Right atrium auricular region (tissue), 2 donors: ENCODE data around the gene MEX3D. TPM values are rescaled to one million over a fixed set of nuclear protein-coding genes. Genes with fewer than 3 reads are reported as not detected.

Source experiments
- DNase-seq: peaks from one replicate; pipeline ENCODE4 v3.0.0-alpha.2; 2019; ENCODE audit warnings: low spot score
- H3K27ac ChIP-seq, 2 donors: fragments of 200-600 bp; sonication (generic); 1 replicate in 1 of 2; 2 replicates in 1 of 2; pipeline ENCODE4 v1.5.1; 2016 to 2019
- H3K27me3 ChIP-seq, 2 donors: fragments of 200-600 bp; sonication (generic); one replicate each; pipeline versions ENCODE4 v1.5.1 to v1.6.0; 2017 to 2019
- H3K36me3 ChIP-seq: fragments of 200-600 bp; sonication (generic); one replicate; pipeline ENCODE4 v1.5.1; 2016
- H3K4me1 ChIP-seq, 2 donors: fragments of 200-600 bp; sonication (generic); one replicate each; pipeline versions ENCODE4 v1.5.1 to v1.6.0; 2017 to 2019
- H3K4me3 ChIP-seq, 2 donors: fragments of 200-600 bp; sonication (generic); 1 replicate in 1 of 2; 2 replicates in 1 of 2; pipeline ENCODE4 v1.5.1; 2017 to 2019; ENCODE audit warnings: mild to moderate bottlenecking in 1 of 2, moderate library complexity in 1 of 2
- H3K9me3 ChIP-seq, 2 donors: fragments of 200-600 bp; sonication (generic); one replicate each; pipeline ENCODE4 v1.5.1; 2019
- CTCF ChIP-seq, 2 donors: fragments of 200-600 bp; sonication (generic); IDR thresholded peaks; one replicate each; pipeline ENCODE4 v1.5.1; 2019; ENCODE audit warnings: antibody characterized with exemption in 2 of 2
- total RNA-seq, 2 donors: library from RNA; depleted of rRNA; stranded (reverse); fragments of >200 nt; gene quantifications; one replicate each; pipeline ENCODE4 v1.1.0, GENCODE V29; 2016

The MEX3D gene
- total RNA-seq, 2 donors from 2014 or later, result 7.5 to 17.0 TPM

GRCh38 chr19:1592024-1592754 lies 24.1 kb upstream of the MEX3D start:
- H3K27me3 ChIP-seq, result no peaks in the 10 kb centered on the region
- peak overlapping the region; percentile 79 to 87 for H3K4me3 ChIP-seq
- peak overlapping the region; percentile 86 to 96 for H3K27ac ChIP-seq
- H3K4me1 ChIP-seq, result peaks cover 0 to 34% of the 10 kb centered on the region in 2 donors
- H3K9me3 ChIP-seq, result no peaks in the 10 kb centered on the region
- no peak for TF ChIP-seq CTCF (IDR thresholded peaks at IDR 0.05)
- peak; percentile 82 for DNase-seq
- H3K36me3 ChIP-seq, result peaks cover 11% of the 10 kb centered on the region

- no peak for TF ChIP-seq CTCF (IDR thresholded peaks at IDR 0.05)
These were observed 23.4 kb upstream of the MEX3D start for GRCh38 chr19:1591421-1592023.

GRCh38 chr19:1590641-1591397 lies 22.7 kb upstream of the MEX3D start:
- Histone ChIP-seq H3K36me3 (no peaks in the 10 kb centered on the region), H3K4me1 (peaks cover 0 to 34% of the 10 kb centered on the region in 2 donors), H3K27me3 (no peaks in the 10 kb centered on the region), H3K27ac (peak overlapping the region in 1 of 2 donors; percentile 86), H3K9me3 (no peaks in the 10 kb centered on the region), H3K4me3 (peak overlapping the region; percentile 79 to 87)
- no peak for TF ChIP-seq CTCF (IDR thresholded peaks at IDR 0.05)
- no peak for DNase-seq

More at GRCh38 chr19:1591421-1592023, 23.4 kb upstream of the MEX3D start:
- no peaks in the 10 kb centered on the region for H3K27me3 ChIP-seq
- DNase-seq, result no peak
- peaks cover 0 to 34% of the 10 kb centered on the region in 2 donors for H3K4me1 ChIP-seq
- H3K27ac ChIP-seq, result peak overlapping the region; percentile 86 to 96
- H3K9me3 ChIP-seq, result no peaks in the 10 kb centered on the region
- peaks cover 4% of the 10 kb centered on the region for H3K36me3 ChIP-seq
- H3K4me3 ChIP-seq, result peak overlapping the region; percentile 79 to 87

- H3K27ac ChIP-seq, result no peak overlapping the region
- no peak overlapping the region for H3K4me3 ChIP-seq
- no peak for TF ChIP-seq CTCF (IDR thresholded peaks at IDR 0.05)
- no peaks in the 10 kb centered on the region for H3K27me3 ChIP-seq
- no peak for DNase-seq
- peaks cover 0 to 25% of the 10 kb centered on the region in 2 donors for H3K4me1 ChIP-seq
- H3K9me3 ChIP-seq, result no peaks in the 10 kb centered on the region
- H3K36me3 ChIP-seq, result peaks cover 14% of the 10 kb centered on the region
These were observed 19.7 kb upstream of the MEX3D start for GRCh38 chr19:1587872-1588271.

- no peak for DNase-seq
- H3K36me3 ChIP-seq, result peaks cover 35% of the 10 kb centered on the region
- H3K4me1 ChIP-seq, result peaks cover 0 to 7% of the 10 kb centered on the region in 2 donors
- H3K27me3 ChIP-seq, result no peaks in the 10 kb centered on the region
- no peak for TF ChIP-seq CTCF (IDR thresholded peaks at IDR 0.05)
- H3K4me3 ChIP-seq, result no peak overlapping the region
- H3K9me3 ChIP-seq, result no peaks in the 10 kb centered on the region
- H3K27ac ChIP-seq, result no peak overlapping the region
These were observed 17.1 kb upstream of the MEX3D start for GRCh38 chr19:1585243-1585580.
